Muscle of arm (tissue), 14 donors: ENCODE data around the gene ZNF425. TPM values are rescaled to one million over a fixed set of nuclear protein-coding genes. Genes with fewer than 3 reads are reported as not detected.
"Not testable (repeated sequence)": the region's sequence is repeated elsewhere in the genome, so short reads cannot be mapped to it uniquely, and the experiment has no call there.

Source experiments
- DNase-seq: peaks from one replicate; pipeline ENCODE4 v3.0.0-alpha.2; 2013
- long read RNA-seq, 11 donors: transcript quantifications; one replicate each; lab custom pipeline, GENCODE V29; 2026
- polyA plus RNA-seq, 12 donors: library from polyadenylated mRNA; unstranded; fragments of 120-200 nt; gene quantifications; one replicate each; pipeline ENCODE4 v1.2.1, GENCODE V29; 2013; ENCODE audit not compliant: insufficient read length in 12 of 12

Gene ZNF425, protein sequence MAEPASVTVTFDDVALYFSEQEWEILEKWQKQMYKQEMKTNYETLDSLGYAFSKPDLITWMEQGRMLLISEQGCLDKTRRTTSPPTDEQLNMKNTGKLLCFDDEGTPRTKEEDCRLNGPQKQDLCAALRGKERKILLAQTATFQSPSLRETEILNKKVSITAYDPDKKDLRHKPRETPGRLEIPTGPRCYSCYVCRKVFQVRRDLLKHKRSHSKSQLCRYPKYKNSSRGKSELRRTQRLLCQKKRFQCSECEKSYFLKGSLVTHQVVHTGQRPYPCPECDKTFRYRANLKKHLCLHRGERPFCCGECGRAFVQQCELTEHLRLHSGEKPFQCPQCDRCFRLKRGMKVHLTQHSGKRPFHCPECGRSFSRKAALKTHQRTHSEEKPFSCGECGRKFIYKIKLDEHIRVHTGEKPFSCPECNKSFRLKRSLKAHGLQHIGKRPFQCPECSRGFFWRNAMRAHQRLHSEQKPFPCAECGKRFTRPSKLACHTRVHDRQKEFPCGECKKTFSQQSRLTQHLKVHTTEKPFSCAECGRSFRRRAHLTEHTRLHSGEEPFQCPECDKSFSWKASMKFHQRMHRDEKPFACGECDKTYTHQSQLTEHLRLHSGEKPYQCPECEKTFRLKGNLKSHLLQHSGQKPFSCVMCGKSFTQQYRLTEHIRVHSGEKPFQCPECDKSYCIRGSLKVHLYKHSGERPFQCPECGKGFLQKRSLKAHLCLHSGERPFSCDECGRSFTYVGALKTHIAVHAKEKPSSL
- 1 to 10 TPM in 11 of 12 donors, not detected in 1; 3.7 to 5.7 (median 4.1) TPM for polyA plus RNA-seq
- long read RNA-seq, donor 1, partial matches to known transcripts: 5 of 6 reads
- long read RNA-seq, donor 1, other reads (novel, unspliced or antisense): 0 of 6 reads
- long read RNA-seq, donor 2, partial matches to known transcripts: 0 of 1 reads
- long read RNA-seq, donor 2, other reads (novel, unspliced or antisense): 0 of 1 reads
- long read RNA-seq, donor 3, partial matches to known transcripts: 0 of 1 reads
- long read RNA-seq, donor 3, other reads (novel, unspliced or antisense): 0 of 1 reads
- long read RNA-seq, donor 4, partial matches to known transcripts: 0 of 1 reads
- long read RNA-seq, donor 4, other reads (novel, unspliced or antisense): 0 of 1 reads
- long read RNA-seq, donor 5: 0 reads
- long read RNA-seq, donor 6: 0 reads
- long read RNA-seq, donor 7, partial matches to known transcripts: 0 of 1 reads
- long read RNA-seq, donor 7, other reads (novel, unspliced or antisense): 0 of 1 reads
- long read RNA-seq, donor 8: 0 reads
- long read RNA-seq, donor 9: 0 reads
- long read RNA-seq, donor 10, partial matches to known transcripts: 0 of 3 reads
- long read RNA-seq, donor 10, other reads (novel, unspliced or antisense): 0 of 3 reads
- long read RNA-seq, donor 11, partial matches to known transcripts: 0 of 1 reads
- long read RNA-seq, donor 11, other reads (novel, unspliced or antisense): 0 of 1 reads

DNA sequence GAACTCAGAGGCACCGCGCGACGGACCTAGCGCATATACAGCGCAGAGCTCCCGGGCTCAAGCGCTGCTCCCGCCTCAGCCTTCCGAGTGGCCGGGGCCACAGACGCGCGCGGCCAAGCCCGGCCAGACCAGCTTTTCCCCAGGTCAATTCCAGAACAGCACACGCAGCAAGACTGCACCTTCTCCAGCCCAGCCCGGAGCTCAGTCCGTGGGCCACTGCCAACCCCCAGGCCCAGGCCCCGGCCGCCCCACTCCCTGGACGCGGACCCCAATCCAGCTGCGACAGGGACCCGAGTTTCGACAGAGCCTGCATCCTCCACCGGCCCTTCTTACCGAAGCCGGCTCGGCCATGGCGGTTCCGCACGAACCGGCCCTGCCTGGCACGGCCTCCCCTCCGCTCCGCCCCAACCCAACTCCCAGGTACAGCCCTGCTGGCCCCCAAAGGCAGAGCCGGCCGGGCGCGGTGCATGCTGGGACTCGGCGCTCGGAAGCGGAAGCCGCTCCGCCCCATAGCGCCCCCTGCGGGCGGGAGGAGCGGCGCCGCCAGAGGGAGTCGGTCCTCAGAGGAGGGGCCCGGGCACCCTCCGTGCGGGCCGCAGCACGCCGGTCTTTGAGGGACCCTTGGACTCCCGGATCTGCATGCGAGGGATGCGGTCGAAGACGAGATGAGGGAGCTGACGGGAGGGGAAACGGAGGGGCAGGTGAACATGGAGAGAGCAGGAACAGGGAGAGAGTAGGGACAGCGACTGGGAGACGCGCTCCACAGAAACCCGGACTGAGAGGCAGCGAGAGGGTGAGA is at the start of gene ZNF425:
Gene ZNF425, minus strand, starts transcription at position 462 of the 799 bp plus-strand sequence. Its CDS starts 111 bp downstream, at position 351.
- peak; percentile 95 for DNase-seq

- DNase-seq: no peak
Measured at GRCh38 chr7:149175150-149175549, 49.0 kb upstream of the ZNF425 start.

DNA sequence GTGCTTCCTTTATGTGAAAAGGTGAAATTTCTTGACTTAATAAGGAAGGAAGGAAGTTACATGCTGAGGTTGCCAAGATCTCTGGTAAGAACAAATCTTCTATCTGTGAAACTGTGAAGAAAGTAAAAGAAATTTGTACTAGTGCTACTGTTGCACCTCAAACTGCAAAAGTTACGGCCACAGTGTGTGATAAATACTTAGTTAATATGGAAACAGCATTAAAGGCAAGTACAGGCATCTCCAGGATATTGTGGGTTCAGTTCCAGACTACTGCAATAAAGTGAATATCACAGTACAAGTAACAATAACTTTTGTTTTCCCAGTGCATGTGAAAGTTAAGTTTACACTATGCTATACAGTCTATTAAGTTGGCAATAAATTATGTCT is 46.4 kb upstream of the ZNF425 start:
- DNase-seq: no peak

- DNase-seq: no peak
Measured at GRCh38 chr7:149171892-149172533, 45.9 kb upstream of the ZNF425 start.

DNA sequence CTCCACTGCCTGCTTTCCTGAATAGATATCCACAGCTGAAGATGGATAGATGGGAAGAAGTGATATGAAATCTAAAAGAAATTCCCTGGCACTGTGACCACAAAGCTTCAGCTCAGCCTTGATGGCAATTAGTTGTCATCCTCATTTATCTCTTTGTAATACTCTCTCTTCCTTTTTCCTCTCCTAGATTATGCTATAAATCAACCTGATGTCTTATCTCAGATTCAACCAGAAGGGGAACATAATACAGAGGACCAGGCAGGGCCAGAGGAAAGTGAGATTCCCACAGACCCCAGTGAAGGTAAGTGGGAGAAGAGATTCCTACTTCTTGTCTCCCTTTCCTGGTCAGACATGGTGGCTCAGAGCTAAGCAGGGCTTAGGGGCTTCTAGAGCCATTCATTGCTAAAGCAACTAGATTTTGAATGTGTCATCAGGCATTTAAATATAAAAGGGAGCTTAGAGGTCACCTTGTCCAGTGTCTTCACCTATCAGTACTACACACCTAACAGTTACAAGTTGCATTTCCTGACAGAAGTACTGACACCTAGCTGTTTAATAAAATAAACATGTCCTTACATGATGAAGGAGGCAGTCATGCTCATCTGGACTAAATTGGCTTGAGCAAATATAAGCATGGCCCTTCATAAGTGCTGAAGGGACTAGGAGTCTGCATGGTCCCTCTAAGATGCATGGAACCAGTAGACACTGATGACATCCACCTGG is 40.7 kb upstream of the ZNF425 start:
- DNase-seq: no peak

GRCh38 chr7:149166142-149166541 is 40.0 kb upstream of the ZNF425 start:
- no peak for DNase-seq

DNA sequence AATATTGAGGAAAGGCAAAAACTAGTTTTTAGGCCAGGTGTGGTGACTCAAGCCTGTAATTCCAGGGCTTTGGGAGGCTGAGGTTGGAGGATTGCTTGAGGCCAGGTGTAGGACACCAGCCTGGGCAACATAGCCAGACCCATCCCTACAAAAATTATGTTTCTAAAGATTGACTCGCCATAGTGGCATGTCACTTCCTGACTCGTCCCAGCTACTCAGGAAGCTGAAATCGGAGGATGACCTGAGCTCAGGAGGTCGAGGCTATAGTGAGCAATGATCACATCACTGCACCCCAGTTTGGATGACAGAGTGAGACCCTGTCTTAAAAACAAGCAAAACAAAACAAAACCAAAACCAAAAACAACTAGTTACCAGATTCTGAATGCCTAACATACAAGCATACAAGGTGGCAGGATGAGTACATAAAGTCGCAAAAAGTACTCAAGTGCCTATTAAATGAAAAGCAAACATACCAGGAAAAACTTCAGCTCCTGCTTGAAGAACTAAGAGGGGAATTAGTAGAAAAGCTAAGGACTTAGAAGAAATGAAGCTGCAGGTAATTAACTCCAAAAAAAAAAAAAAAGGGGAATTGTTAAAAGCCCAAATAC is 35.2 kb upstream of the ZNF425 start:
- no peak for DNase-seq

DNA sequence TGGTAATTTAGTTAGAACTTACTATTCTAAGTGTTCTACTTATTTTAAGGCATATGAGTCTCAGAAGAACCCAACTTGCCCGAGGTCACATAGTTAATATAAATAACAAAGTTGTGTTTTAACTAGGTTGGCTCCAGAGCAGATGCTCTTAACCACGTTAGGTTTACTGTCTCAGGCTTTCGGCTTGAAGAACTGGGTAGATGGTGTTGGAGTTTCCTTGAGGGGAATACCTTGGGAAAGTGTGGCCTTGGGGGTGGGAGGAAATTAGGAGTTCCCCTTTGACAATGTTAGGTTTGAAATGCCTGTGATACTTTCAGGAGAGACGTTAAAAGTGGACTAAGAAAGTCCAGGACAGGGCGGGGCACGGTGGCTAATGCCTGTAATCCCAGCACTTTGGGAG is 30.8 kb upstream of the ZNF425 start:
- no peak for DNase-seq

- no peak for DNase-seq
Measured at GRCh38 chr7:149154056-149154455, 27.9 kb upstream of the ZNF425 start.

DNA sequence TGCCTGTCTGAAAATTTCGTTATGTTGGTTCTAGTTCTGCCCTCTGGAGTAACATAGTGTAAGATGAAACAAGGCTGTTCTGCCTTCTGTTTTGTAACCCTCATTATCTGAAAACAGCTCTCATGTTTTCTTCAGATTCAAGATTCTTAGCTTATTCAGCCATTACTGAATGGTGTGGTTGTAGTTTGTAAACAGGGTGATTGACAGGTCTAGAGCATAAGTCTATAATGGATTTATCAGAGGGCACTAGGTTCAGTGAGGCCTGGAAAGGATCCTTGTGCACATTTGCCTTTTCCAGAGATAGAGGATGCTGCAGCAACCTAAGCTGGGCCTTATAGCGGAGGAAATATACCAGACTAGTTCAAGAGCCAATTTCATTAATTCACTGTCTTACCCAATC is 27.2 kb upstream of the ZNF425 start:
- no peak for DNase-seq

DNA sequence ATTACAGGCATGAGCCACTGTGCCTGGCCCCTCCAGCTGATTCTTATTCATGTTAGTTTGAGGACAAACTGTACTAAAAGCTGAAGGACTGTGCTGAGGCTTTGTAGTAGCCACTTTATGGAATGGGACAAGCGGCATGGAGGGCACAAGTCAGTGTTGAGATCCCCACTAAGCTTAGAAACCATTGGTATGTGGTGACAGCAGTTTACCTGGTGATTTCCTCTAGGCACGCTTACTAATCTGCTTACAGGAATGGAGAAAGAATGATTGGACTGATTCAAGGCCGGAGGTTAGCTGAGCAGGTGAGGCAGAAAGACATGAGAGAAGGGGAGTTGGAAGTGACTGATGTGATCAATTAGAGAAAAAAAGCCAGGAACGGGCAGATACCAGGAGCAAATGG is 24.9 kb upstream of the ZNF425 start:
- no peak for DNase-seq

DNA sequence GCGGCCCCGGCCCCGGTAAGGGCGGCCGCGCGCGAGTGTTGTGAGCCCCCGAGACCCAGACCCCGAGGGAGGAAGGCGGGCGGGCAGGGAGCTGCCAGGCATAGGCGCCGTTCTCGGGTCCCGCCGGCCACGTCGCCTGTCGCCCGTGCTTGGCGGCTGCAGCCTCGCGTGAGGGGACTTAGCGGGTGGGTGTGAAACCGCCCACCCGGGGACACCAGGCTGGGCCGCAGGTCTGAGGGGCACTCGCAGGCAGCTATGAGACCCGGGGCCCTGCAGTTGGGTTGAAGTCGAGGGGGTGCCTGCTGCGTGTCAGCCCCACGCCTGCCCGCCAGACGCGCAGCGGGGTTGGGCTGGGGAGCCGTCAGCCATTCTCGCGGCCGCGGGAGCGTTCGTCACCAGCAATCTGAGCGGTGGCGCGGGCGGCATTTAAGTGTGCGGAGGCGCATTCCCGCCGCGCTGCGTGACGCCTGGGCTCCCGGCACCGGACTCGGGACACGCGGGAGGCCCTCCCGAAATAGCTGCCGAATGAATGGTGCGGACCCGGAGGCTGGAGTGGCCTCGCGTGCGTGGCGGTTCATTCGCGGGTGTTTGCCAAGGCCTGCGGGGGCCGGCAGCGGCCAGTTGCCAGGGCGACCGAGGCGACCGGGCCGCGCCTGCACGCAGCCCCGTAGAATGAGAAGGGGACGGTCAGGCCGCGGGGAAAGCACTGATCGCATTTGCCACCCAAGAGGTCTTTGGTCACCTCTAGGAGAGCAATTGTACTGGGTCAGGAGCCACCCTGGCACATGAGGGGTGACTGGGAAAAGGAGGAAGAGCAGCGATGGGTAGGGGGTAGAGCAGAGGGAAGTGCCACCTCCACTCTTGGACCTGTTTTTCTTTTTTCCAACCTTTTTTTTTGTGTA is 21.9 kb upstream of the ZNF425 start:
- DNase-seq: peak; percentile 37

- DNase-seq: peak; percentile 73
Measured at GRCh38 chr7:149147072-149147751, 21.1 kb upstream of the ZNF425 start, which contains the start of gene ZNF398. Gene ZNF398 (plus strand): TSS chr7:149147453. CDS start chr7:149147743, 290 bp downstream.

- no peak for DNase-seq
Measured at GRCh38 chr7:149145031-149145845, 19.1 kb upstream of the ZNF425 start.

DNA sequence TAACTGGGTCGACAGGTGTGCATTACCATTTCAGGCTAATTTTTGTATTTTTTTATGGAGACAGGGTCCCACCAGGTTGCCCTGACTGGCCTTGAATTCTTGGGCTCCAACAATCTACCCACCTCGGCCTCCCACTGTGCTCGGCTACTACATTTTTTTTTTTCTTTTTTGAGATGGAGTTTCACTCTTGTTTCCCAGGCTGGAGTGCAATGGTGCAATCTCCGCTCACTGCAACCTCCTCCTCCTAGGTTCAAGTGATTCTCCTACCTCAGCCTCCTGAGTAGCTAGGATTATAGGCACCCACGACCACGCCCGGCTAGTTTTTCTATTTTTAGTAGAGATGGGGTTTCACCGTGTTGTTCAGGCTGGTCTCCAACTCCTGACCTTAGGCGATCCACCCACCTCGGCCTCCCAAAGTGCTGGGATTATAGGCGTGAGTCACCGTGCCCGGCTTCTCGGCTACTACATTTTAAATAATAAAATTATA is 18.4 kb upstream of the ZNF425 start:
- not testable (repeated sequence) for DNase-seq

DNA sequence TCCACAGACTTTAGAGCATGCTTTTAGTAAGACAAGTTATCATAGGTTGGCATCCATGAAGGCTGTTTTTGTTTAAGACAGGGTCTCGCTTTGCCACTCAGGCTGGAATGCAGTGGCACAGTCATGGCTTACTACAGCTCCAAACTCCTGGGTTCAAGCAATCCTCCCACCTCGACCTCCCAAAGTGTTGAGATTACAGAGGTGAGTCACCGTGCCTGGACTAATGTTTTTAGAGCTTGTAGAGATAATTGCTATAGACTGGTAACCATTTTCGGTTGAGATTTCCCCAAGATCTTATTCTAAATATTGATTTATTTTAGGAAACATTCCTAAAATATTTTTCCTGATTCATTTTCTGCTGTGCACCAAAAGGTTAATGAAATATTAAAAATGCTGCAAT is 15.8 kb upstream of the ZNF425 start:
- DNase-seq: no peak
